ENCODE measurements around the gene TNFRSF9. TPM values are rescaled to one million over a fixed set of nuclear protein-coding genes. Genes with fewer than 3 reads are reported as not detected.

TNFRSF9 gene
- 2.2 to 3.6 TPM (median 2.9 TPM) in 5 replicates for total RNA-seq (2022; extraction: Qiagen RNA extraction)

GRCh38 chr1:7940745-7941436, at the start of gene TNFRSF9:
TSS of gene TNFRSF9 (minus strand) at chr1:7940839. CDS start at chr1:7939994, 845 bp downstream.

GRCh38 chr1:7961216-7962013, 20.8 kb upstream of the TNFRSF9 start, which contains the start of gene PARK7:
TSS of gene PARK7 (plus strand) at chr1:7961711. CDS start at chr1:7962786, 1,075 bp downstream.

Other genes starting within 250 kb of the TNFRSF9 start
- 67.1 to 81.7 TPM (median 73.6 TPM) in 5 replicates for gene VAMP3, start 169.5 kb downstream of the TNFRSF9 start, total RNA-seq (2022; extraction: Qiagen RNA extraction)
- 0.70 to 1.2 TPM (median 0.79 TPM) in 5 replicates for gene PER3, start 156.5 kb downstream of the TNFRSF9 start, total RNA-seq (2022; extraction: Qiagen RNA extraction)
- gene UTS2, start 87.8 kb downstream of the TNFRSF9 start, total RNA-seq (2022; extraction: Qiagen RNA extraction), result not detected in 5 replicates
- gene PARK7, start 20.9 kb upstream of the TNFRSF9 start, total RNA-seq (2022; extraction: Qiagen RNA extraction), result 327 to 388 TPM (median 355 TPM) in 5 replicates
- gene ERRFI1, start 85.5 kb upstream of the TNFRSF9 start, total RNA-seq (2022; extraction: Qiagen RNA extraction), result 189 to 265 TPM (median 226 TPM) in 5 replicates